Kidney epithelial cell (primary cell): ENCODE measurements around the gene AADACL4. TPM values are rescaled to one million over a fixed set of nuclear protein-coding genes. Genes with fewer than 3 reads are reported as not detected.

ENCODE experiments used
- DNase-seq: peaks from one replicate; pipeline ENCODE4 v3.0.0-alpha.2; 2010; ENCODE audit warnings: low read depth
- H3K27me3 ChIP-seq: 2 replicates; pipeline ENCODE4 v1.6.0; 2011; ENCODE audit warnings: low read length; ENCODE audit not compliant: control insufficient read depth, insufficient read depth
- H3K36me3 ChIP-seq: 2 replicates; pipeline ENCODE4 v1.5.1; 2011; ENCODE audit warnings: low read length; ENCODE audit not compliant: control insufficient read depth, insufficient read depth
- H3K4me3 ChIP-seq: 2 replicates; pipeline ENCODE4 v1.5.1; 2011; ENCODE audit warnings: low read depth, mild to moderate bottlenecking, control low read depth, low read length
- CTCF ChIP-seq: IDR thresholded peaks from 2 replicates; pipeline ENCODE4 v1.5.1; 2011; ENCODE audit warnings: mild to moderate bottlenecking, moderate library complexity, low read length, control low read depth, inconsistent platforms; ENCODE audit not compliant: insufficient read depth, poor library complexity, severe bottlenecking
- total RNA-seq: library from RNA; depleted of rRNA; stranded (reverse); fragments of >200 nt; gene quantifications from 2 replicates; pipeline ENCODE4 v1.2.3, GENCODE V29; 2015

Gene AADACL4
- total RNA-seq, 1 donor from 2014 or later = not detected

GRCh38 chr1:12613180-12613579, 30.7 kb upstream of the AADACL4 start:
- Histone ChIP-seq H3K27me3 (no peaks in the 10 kb centered on the region), H3K36me3 (peaks cover 1% of the 10 kb centered on the region), H3K4me3 (no peak overlapping the region)
- TF ChIP-seq CTCF = no peak
- no peak for DNase-seq

- Histone ChIP-seq H3K4me3 (peak overlapping the region; percentile 83), H3K27me3 (no peaks in the 10 kb centered on the region), H3K36me3 (peaks cover 1% of the 10 kb centered on the region)
- no peak for DNase-seq
- TF ChIP-seq CTCF = no peak
Measured at GRCh38 chr1:12614402-12615158, 29.3 kb upstream of the AADACL4 start.

GRCh38 chr1:12615159-12615864, 28.6 kb upstream of the AADACL4 start:
- no peak for TF ChIP-seq CTCF
- DNase-seq = no peak
- H3K27me3 ChIP-seq = no peaks in the 10 kb centered on the region
- H3K36me3 ChIP-seq = peaks cover 1% of the 10 kb centered on the region
- peak overlapping the region; percentile 83 for H3K4me3 ChIP-seq

- Histone ChIP-seq H3K36me3 (peaks cover 1% of the 10 kb centered on the region), H3K27me3 (no peaks in the 10 kb centered on the region), H3K4me3 (peak overlapping the region; percentile 83)
- no peak for DNase-seq
- no peak for TF ChIP-seq CTCF
Measured at GRCh38 chr1:12615865-12616708, 27.8 kb upstream of the AADACL4 start.

GRCh38 chr1:12616709-12617373, 27.0 kb upstream of the AADACL4 start:
- H3K4me3 ChIP-seq = peak overlapping the region; percentile 83
- H3K36me3 ChIP-seq = peaks cover 1% of the 10 kb centered on the region
- TF ChIP-seq CTCF = no peak
- H3K27me3 ChIP-seq = no peaks in the 10 kb centered on the region
- DNase-seq = no peak
